Stimulated activated CD8-positive, alpha-beta memory T cell treated with anti-CD3 and anti-CD28 coated beads, Interleukin-7, amount 100 ng/mL, for 1 hour (primary cell): ENCODE measurements around the gene GPS2.

Source experiments
- DNase-seq, 2 donors: peaks; one replicate each; pipeline ENCODE4 v3.0.0-alpha.2; 2020; ENCODE audit warnings: low read depth in 2 of 2

Gene GPS2

GRCh38 chr17:7293159-7293558 lies 22.0 kb downstream of the GPS2 start:
- DNase-seq = no peak

GRCh38 chr17:7292729-7293128 lies 22.4 kb downstream of the GPS2 start:
- DNase-seq = no peak

GRCh38 chr17:7292194-7292593 lies 23.0 kb downstream of the GPS2 start:
- no peak for DNase-seq

GRCh38 chr17:7290685-7291084 lies 24.5 kb downstream of the GPS2 start:
- no peak for DNase-seq

GRCh38 chr17:7290166-7290565 lies 25.0 kb downstream of the GPS2 start:
- DNase-seq = no peak

GRCh38 chr17:7289256-7290032 lies 25.7 kb downstream of the GPS2 start:
- no peak for DNase-seq

GRCh38 chr17:7285679-7286078 lies 29.5 kb downstream of the GPS2 start:
- no peak for DNase-seq

- no peak for DNase-seq
Observed at GRCh38 chr17:7284911-7285310, 30.2 kb downstream of the GPS2 start.

GRCh38 chr17:7283471-7284216 lies 31.5 kb downstream of the GPS2 start:
- DNase-seq = no peak

- DNase-seq = no peak
Observed at GRCh38 chr17:7282752-7283321, 32.3 kb downstream of the GPS2 start.

- no peak for DNase-seq
Observed at GRCh38 chr17:7281953-7282751, 33.0 kb downstream of the GPS2 start.

GRCh38 chr17:7281074-7281952 lies 33.8 kb downstream of the GPS2 start, which contains the start of gene SLC2A4:
SLC2A4 (plus strand) TSS chr17:7281718; CDS start chr17:7281935, 217 bp downstream.
- peak; percentile 52 to 63 for DNase-seq

GRCh38 chr17:7280519-7281073 lies 34.6 kb downstream of the GPS2 start:
- DNase-seq = peak; percentile 72 to 75

GRCh38 chr17:7279448-7279847 lies 35.7 kb downstream of the GPS2 start:
- no peak for DNase-seq

GRCh38 chr17:7266784-7267183 lies 48.4 kb downstream of the GPS2 start:
- DNase-seq = no peak

GRCh38 chr17:7263801-7264078 lies 51.4 kb downstream of the GPS2 start:
- DNase-seq = no peak

- no peak for DNase-seq
Observed at GRCh38 chr17:7262935-7263800, 52.0 kb downstream of the GPS2 start.
